GM12873 (cell line): Measurements from ENCODE around the gene LAX1.

Experiments used
- CTCF ChIP-seq: IDR thresholded peaks from 2 replicates; pipeline ENCODE4 v1.5.1; 2012; ENCODE audit warnings: low read depth, mild to moderate bottlenecking, moderate library complexity, low read length, control low read depth; ENCODE audit not compliant: insufficient read depth; ENCODE audit errors: missing control alignments

LAX1 gene

GRCh38 chr1:203742436-203742835 is 22.5 kb upstream of the LAX1 start:
- TF ChIP-seq CTCF = no peak

- no peak for TF ChIP-seq CTCF
Observed at GRCh38 chr1:203743091-203743571, 21.9 kb upstream of the LAX1 start.

- TF ChIP-seq CTCF = no peak
Observed at GRCh38 chr1:203744075-203744972, 20.7 kb upstream of the LAX1 start.

- no peak for TF ChIP-seq CTCF
Observed at GRCh38 chr1:203746281-203746680, 18.7 kb upstream of the LAX1 start.

- TF ChIP-seq CTCF = no peak
Observed at GRCh38 chr1:203751051-203751450, 13.9 kb upstream of the LAX1 start.

- TF ChIP-seq CTCF = no peak
Observed at GRCh38 chr1:203754455-203754864, 10.5 kb upstream of the LAX1 start.

GRCh38 chr1:203756036-203756435 is 8.9 kb upstream of the LAX1 start:
- no peak for TF ChIP-seq CTCF
